K562 (cell line): Measurements from ENCODE around the gene PCCB. TPM values are rescaled to one million over a fixed set of nuclear protein-coding genes. Genes with fewer than 3 reads are reported as not detected.

ENCODE experiments used
- BRF1 ChIP-seq: IDR thresholded peaks from 3 replicates; pipeline ENCODE4 v1.6.1; 2011; ENCODE audit warnings: borderline replicate concordance, mild to moderate bottlenecking; ENCODE audit not compliant: insufficient read length; ENCODE audit errors: extremely low read depth
- CHD1 ChIP-seq: fragments of 200-600 bp; sonication (generic); IDR thresholded peaks from one replicate; pipeline ENCODE4 v1.6.1; 2012; ENCODE audit warnings: mild to moderate bottlenecking, moderate library complexity, low read length, inconsistent platforms
- HDAC3 ChIP-seq: fragments of 450-650 bp; IDR thresholded peaks from 2 replicates; pipeline ENCODE4 v1.6.1; 2018; ENCODE audit warnings: borderline replicate concordance, mild to moderate bottlenecking, moderate library complexity; ENCODE audit not compliant: partially characterized antibody
- MAX ChIP-seq: sonication (generic); formaldehyde crosslinking; IDR thresholded peaks from 2 replicates; pipeline ENCODE4 v1.9.0; 2022; ENCODE audit warnings: mild to moderate bottlenecking, missing genetic modification reagents
- MLLT1 ChIP-seq, 2 experiments: fragments of 450-650 bp; IDR thresholded peaks; 2 replicates each; pipeline ENCODE4 v1.6.1; 2016
- MNT ChIP-seq, 2 experiments: fragments of 450-650 bp; conservative IDR thresholded peaks; 2 replicates each; pipeline ENCODE4 v1.6.1; 2017; ENCODE audit warnings: mild to moderate bottlenecking in 2 of 2, moderate library complexity in 2 of 2
- MTA1 ChIP-seq: fragments of 450-650 bp; IDR thresholded peaks from 2 replicates; pipeline ENCODE4 v1.6.1; 2017; ENCODE audit warnings: borderline replicate concordance
- NFATC3 ChIP-seq: fragments of 450-650 bp; IDR thresholded peaks from 2 replicates; pipeline ENCODE4 v1.6.1; 2017; ENCODE audit warnings: mild to moderate bottlenecking
- NFE2 ChIP-seq: IDR thresholded peaks from 2 replicates; pipeline ENCODE4 v1.6.1; 2014; ENCODE audit warnings: antibody characterized with exemption, low read depth
- NFIC ChIP-seq: fragments of 450-650 bp; IDR thresholded peaks from 2 replicates; pipeline ENCODE4 v1.6.1; 2017; ENCODE audit warnings: mild to moderate bottlenecking, inconsistent platforms
- PTTG1 ChIP-seq: fragments of 450-650 bp; IDR thresholded peaks from 2 replicates; pipeline ENCODE4 v1.6.1; 2016; ENCODE audit warnings: low read depth, mild to moderate bottlenecking, missing genetic modification characterization, missing compliant biosample characterization
- SMAD2 ChIP-seq: fragments of 150-350 bp; IDR thresholded peaks from 2 replicates; pipeline ENCODE4 v1.6.1; 2014; ENCODE audit warnings: low read depth, mild to moderate bottlenecking, low read length
- THAP12 ChIP-seq: fragments of 250-450 bp; sonication (Bioruptor Pico); IDR thresholded peaks from 2 replicates; pipeline ENCODE4 v1.9.0; 2021; ENCODE audit warnings: mild to moderate bottlenecking, inconsistent platforms
- YBX1 ChIP-seq: fragments of 450-650 bp; IDR thresholded peaks from 2 replicates; pipeline ENCODE4 v1.7.1; 2016; ENCODE audit warnings: mild to moderate bottlenecking
- ZBTB12 ChIP-seq: fragments of 250-450 bp; sonication (Bioruptor Pico); IDR thresholded peaks from 2 replicates; pipeline ENCODE4 v1.4.0; 2020
- ZNF146 ChIP-seq: IDR thresholded peaks from one replicate; pipeline ENCODE4 v1.6.1; 2018; ENCODE audit warnings: missing compliant biosample characterization; ENCODE audit not compliant: unreplicated experiment
- ZNF224 ChIP-seq: sonication (generic); formaldehyde crosslinking; IDR thresholded peaks from 2 replicates; pipeline ENCODE4 v1.8.0; 2022; ENCODE audit warnings: mild to moderate bottlenecking, missing genetic modification reagents
- ZNF395 ChIP-seq: fragments of 200-800 bp; sonication (Bioruptor generic); IDR thresholded peaks from 2 replicates; pipeline ENCODE4 v1.6.1; 2017; ENCODE audit warnings: missing genetic modification characterization, missing compliant biosample characterization
- ZNF583 ChIP-seq: fragments of 250-450 bp; sonication (Bioruptor Pico); IDR thresholded peaks from 2 replicates; pipeline ENCODE4 v1.4.0; 2020
- ZNF644 ChIP-seq: fragments of 200-800 bp; sonication (Bioruptor generic); IDR thresholded peaks from 2 replicates; pipeline ENCODE4 v1.6.1; 2016; ENCODE audit warnings: low read depth, missing genetic modification characterization, missing compliant biosample characterization
- ZNF780A ChIP-seq: fragments of 250-450 bp; sonication (Bioruptor Pico); IDR thresholded peaks from 2 replicates; pipeline ENCODE4 v1.5.0; 2021; ENCODE audit warnings: mild to moderate bottlenecking
- polyA plus RNA-seq, 8 experiments: library from polyadenylated mRNA; depleted of rRNA in 4 of 8; stranded (reverse) in 5 of 8; unstranded in 3 of 8; fragments of >200 nt; fragmentation: Nextera tagmentation in 2 of 8; fragmentation: Illumina TruSeq in 1 of 8; extraction: Ambion mirVana in 2 of 8; extraction: Trizol in 1 of 8; gene quantifications; 2 replicates each; pipeline versions ENCODE4 v1.2.1 to v1.2.3, GENCODE V29; 2011 to 2014; ENCODE audit warnings: inconsistent platforms in 1 of 8, missing spikeins in 1 of 8
- total RNA-seq, 7 experiments: library from RNA; depleted of rRNA in 6 of 7; stranded (reverse); fragments of >200 nt in 6 of 7; fragmentation: Illumina TruSeq in 2 of 7; extraction: Trizol in 2 of 7; gene quantifications; 2 replicates each; pipeline versions ENCODE4 v1.2.1 to v1.2.3, GENCODE V29; 2011 to 2021; ENCODE audit warnings: low replicate concordance in 1 of 7

Gene PCCB
- total and polyA plus RNA-seq, 9 of the 15 experiments (the other 6 are each of a cell fraction or from before 2014, with no cell fraction given) = 69.5 to 173 (median 92.8) TPM

- no peak for TF ChIP-seq PTTG1 (tag)
- TF ChIP-seq ZNF224 = no peak
- TF ChIP-seq NFIC = peak; percentile 45; the same call in 1 of the 2 replicates
- TF ChIP-seq CHD1 = no peak
- TF ChIP-seq BRF1 = no peak
- no peak for TF ChIP-seq SMAD2
- peak; percentile 95 for TF ChIP-seq MAX (CRISPR knock-in tag)
- TF ChIP-seq HDAC3 = no peak
- no peak for TF ChIP-seq ZBTB12
- peak; percentile 84 to 88 for TF ChIP-seq MNT (conservative IDR thresholded peaks at IDR 0.05)
- TF ChIP-seq ZNF146 (CRISPR knock-in tag) = no peak
- TF ChIP-seq THAP12 = no peak
- no peak for TF ChIP-seq MTA1
- TF ChIP-seq ZNF583 (CRISPR knock-in tag) = 0 out of 2 replicates have a peak, but pooled peaks have one; percentile 54
- TF ChIP-seq MLLT1 (IDR thresholded peaks at IDR 0.05) = 0 out of 4 replicates have a peak, but pooled peaks of 1 of the 2 experiments have one; percentile 19
- no peak for TF ChIP-seq NFATC3
- TF ChIP-seq YBX1 = no peak
- no peak for TF ChIP-seq NFE2
- TF ChIP-seq ZNF395 (CRISPR knock-in tag) = peak; percentile 15; the same call in 1 of the 2 replicates
- TF ChIP-seq ZNF780A = no peak
- no peak for TF ChIP-seq ZNF644 (tag)
Measured at GRCh38 chr3:136250903-136251460, 842 bp downstream of the PCCB start (continued).
